ENCODE measurements around the gene METTL22.

METTL22 gene

GRCh38 chr16:8697965-8698364 lies 76.5 kb downstream of the METTL22 start:
- DNase-seq = no peak
